Cerebellar cortex (tissue), 1 donor: ENCODE results near the gene MYO6.
"Not testable (repeated sequence)": the region's sequence is repeated elsewhere in the genome, so short reads cannot be mapped to it uniquely, and the experiment has no call there.

Experiments
- DNase-seq: peaks from one replicate; pipeline ENCODE4 v3.0.0-alpha.2; 2015; ENCODE audit warnings: low spot score

MYO6 gene

GRCh38 chr6:75748743-75749538 is at the start of gene MYO6:
Gene MYO6 (plus strand): TSS chr6:75749239. CDS start chr6:75817548, 68,309 bp downstream.
- peak; percentile 61 for DNase-seq

- DNase-seq: not testable (repeated sequence)
Measured at GRCh38 chr6:75708334-75708733, 40.7 kb upstream of the MYO6 start.

GRCh38 chr6:75711173-75711572 is 37.9 kb upstream of the MYO6 start:
- DNase-seq: no peak

- DNase-seq: no peak
Measured at GRCh38 chr6:75719133-75719532, 29.9 kb upstream of the MYO6 start.

- no peak for DNase-seq
Measured at GRCh38 chr6:75723382-75723781, 25.7 kb upstream of the MYO6 start.

- DNase-seq: no peak
Measured at GRCh38 chr6:75727206-75727605, 21.8 kb upstream of the MYO6 start.

GRCh38 chr6:75731029-75731428 is 18.0 kb upstream of the MYO6 start:
- not testable (repeated sequence) for DNase-seq

GRCh38 chr6:75735491-75736186 is 13.4 kb upstream of the MYO6 start:
- DNase-seq: no peak

GRCh38 chr6:75743971-75744370 is 5.1 kb upstream of the MYO6 start:
- DNase-seq: no peak

- DNase-seq: no peak
Measured at GRCh38 chr6:75745404-75745803, 3.6 kb upstream of the MYO6 start.

GRCh38 chr6:75746221-75746620 is 2.8 kb upstream of the MYO6 start:
- DNase-seq: no peak

- DNase-seq: no peak
Measured at GRCh38 chr6:75747152-75747992, 1.7 kb upstream of the MYO6 start.

GRCh38 chr6:75748003-75748742 is 866 bp upstream of the MYO6 start:
- no peak for DNase-seq

GRCh38 chr6:75751443-75751842 is 2.4 kb downstream of the MYO6 start:
- no peak for DNase-seq

- no peak for DNase-seq
Measured at GRCh38 chr6:75752365-75752764, 3.3 kb downstream of the MYO6 start.

GRCh38 chr6:75755704-75756103 is 6.7 kb downstream of the MYO6 start:
- DNase-seq: no peak

GRCh38 chr6:75757295-75757694 is 8.3 kb downstream of the MYO6 start:
- DNase-seq: no peak

GRCh38 chr6:75758061-75758460 is 9.0 kb downstream of the MYO6 start:
- no peak for DNase-seq

GRCh38 chr6:75759207-75759606 is 10.2 kb downstream of the MYO6 start:
- DNase-seq: no peak

GRCh38 chr6:75760320-75760719 is 11.3 kb downstream of the MYO6 start:
- no peak for DNase-seq

GRCh38 chr6:75761489-75761888 is 12.4 kb downstream of the MYO6 start:
- no peak for DNase-seq

GRCh38 chr6:75762063-75762462 is 13.0 kb downstream of the MYO6 start:
- no peak for DNase-seq
